PFSK-1 (cell line): ENCODE data around the gene MGAT3.

Source experiments
- FOXP2 ChIP-seq: optimal IDR thresholded peaks from 2 replicates; pipeline ENCODE3; 2011; ENCODE audit warnings: borderline replicate concordance, control low read depth, inconsistent platforms; ENCODE audit not compliant: insufficient read depth; ENCODE audit errors: extremely low read length, extremely low read depth
- POLR2AphosphoS5 ChIP-seq: IDR thresholded peaks from 2 replicates; pipeline ENCODE4 v1.6.1; 2012; ENCODE audit warnings: low read depth, mild to moderate bottlenecking, control low read depth, low read length, moderate library complexity
- SIN3A ChIP-seq: IDR thresholded peaks from 2 replicates; pipeline ENCODE4 v1.6.1; 2012; ENCODE audit warnings: mild to moderate bottlenecking, low read length, moderate library complexity, borderline replicate concordance; ENCODE audit not compliant: insufficient read depth
- TAF1 ChIP-seq: IDR thresholded peaks from 2 replicates; pipeline ENCODE4 v1.6.1; 2012; ENCODE audit warnings: low read length, control low read depth, borderline replicate concordance; ENCODE audit not compliant: insufficient read depth
- TF ChIP-seq, protein P1 (sequence below), 2 experiments: IDR thresholded peaks; 2 replicates each; pipeline versions ENCODE4 v1.6.1 to v1.8.0; 2011 to 2012; ENCODE audit warnings: low read depth in 2 of 2, low read length in 2 of 2, control low read depth in 1 of 2, inconsistent platforms in 1 of 2, mild to moderate bottlenecking in 1 of 2, moderate library complexity in 1 of 2; ENCODE audit not compliant: insufficient read depth in 1 of 2

MGAT3 gene

GRCh38 chr22:39410264-39410663 is 46.5 kb upstream of the MGAT3 start:
- TF ChIP-seq TAF1 (no peak), FOXP2 (no peak), POLR2AphosphoS5 (no peak), SIN3A (no peak)
- TF ChIP-seq, protein P1, sequence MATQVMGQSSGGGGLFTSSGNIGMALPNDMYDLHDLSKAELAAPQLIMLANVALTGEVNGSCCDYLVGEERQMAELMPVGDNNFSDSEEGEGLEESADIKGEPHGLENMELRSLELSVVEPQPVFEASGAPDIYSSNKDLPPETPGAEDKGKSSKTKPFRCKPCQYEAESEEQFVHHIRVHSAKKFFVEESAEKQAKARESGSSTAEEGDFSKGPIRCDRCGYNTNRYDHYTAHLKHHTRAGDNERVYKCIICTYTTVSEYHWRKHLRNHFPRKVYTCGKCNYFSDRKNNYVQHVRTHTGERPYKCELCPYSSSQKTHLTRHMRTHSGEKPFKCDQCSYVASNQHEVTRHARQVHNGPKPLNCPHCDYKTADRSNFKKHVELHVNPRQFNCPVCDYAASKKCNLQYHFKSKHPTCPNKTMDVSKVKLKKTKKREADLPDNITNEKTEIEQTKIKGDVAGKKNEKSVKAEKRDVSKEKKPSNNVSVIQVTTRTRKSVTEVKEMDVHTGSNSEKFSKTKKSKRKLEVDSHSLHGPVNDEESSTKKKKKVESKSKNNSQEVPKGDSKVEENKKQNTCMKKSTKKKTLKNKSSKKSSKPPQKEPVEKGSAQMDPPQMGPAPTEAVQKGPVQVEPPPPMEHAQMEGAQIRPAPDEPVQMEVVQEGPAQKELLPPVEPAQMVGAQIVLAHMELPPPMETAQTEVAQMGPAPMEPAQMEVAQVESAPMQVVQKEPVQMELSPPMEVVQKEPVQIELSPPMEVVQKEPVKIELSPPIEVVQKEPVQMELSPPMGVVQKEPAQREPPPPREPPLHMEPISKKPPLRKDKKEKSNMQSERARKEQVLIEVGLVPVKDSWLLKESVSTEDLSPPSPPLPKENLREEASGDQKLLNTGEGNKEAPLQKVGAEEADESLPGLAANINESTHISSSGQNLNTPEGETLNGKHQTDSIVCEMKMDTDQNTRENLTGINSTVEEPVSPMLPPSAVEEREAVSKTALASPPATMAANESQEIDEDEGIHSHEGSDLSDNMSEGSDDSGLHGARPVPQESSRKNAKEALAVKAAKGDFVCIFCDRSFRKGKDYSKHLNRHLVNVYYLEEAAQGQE (IDR thresholded peaks at IDR 0.05; ENCODE audit: insufficient read depth in 1 of 2, low read depth in 2 of 2, low read length in 2 of 2), result no peak

- TF ChIP-seq, protein P1 (IDR thresholded peaks at IDR 0.05; ENCODE audit: insufficient read depth in 1 of 2, low read depth in 2 of 2, low read length in 2 of 2), result no peak
- TF ChIP-seq SIN3A (no peak), POLR2AphosphoS5 (no peak), FOXP2 (no peak), TAF1 (no peak)
These were observed 42.4 kb upstream of the MGAT3 start for GRCh38 chr22:39414377-39414776.

DNA sequence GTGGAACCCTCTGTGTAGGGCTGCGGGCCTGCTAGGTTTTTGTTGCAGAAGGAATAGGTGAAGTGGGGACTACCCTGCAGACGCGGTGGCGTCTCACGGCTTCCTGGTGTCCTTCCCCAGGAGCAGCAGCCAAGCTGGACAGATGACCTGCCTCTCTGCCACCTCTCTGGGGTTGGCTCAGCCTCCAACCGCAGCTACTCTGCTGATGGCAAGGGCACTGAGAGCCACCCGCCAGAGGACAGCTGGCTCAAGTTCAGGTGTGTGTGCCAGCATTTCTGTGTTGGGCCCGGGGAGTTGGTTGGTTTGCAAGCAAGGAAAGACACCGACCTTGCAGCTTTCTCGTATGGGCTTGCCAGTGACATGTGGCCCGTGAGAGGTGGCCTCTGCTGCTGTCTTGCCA is 41.9 kb upstream of the MGAT3 start:
- TF ChIP-seq SIN3A, result no peak
- no peak for TF ChIP-seq TAF1
- no peak for TF ChIP-seq FOXP2
- TF ChIP-seq, protein P1 (IDR thresholded peaks at IDR 0.05; ENCODE audit: insufficient read depth in 1 of 2, low read depth in 2 of 2, low read length in 2 of 2), result no peak
- TF ChIP-seq POLR2AphosphoS5, result no peak

- TF ChIP-seq FOXP2 (no peak), SIN3A (no peak), TAF1 (no peak), POLR2AphosphoS5 (no peak)
- TF ChIP-seq, protein P1 (IDR thresholded peaks at IDR 0.05; ENCODE audit: insufficient read depth in 1 of 2, low read depth in 2 of 2, low read length in 2 of 2), result no peak
These were observed 41.3 kb upstream of the MGAT3 start for GRCh38 chr22:39415506-39415905.

DNA sequence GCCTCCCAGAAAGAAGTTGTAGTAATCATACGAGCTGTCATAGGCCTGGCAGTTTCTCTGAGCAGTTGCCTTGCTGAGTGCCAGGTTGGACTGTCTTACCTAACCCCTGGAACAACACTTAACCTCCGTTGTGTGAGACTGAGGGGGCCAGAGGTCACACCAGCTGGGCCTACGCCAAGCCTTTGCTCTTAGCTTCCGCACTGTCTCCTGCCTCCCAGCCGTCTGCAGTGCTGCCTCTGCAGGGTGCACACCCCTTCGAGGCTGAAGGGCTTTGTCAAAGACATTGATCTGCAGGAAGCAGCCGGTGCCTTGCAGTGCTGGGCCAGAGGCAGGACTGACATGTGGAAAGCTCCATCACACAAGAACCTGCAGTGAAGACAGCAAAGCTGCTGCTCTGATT is 40.5 kb upstream of the MGAT3 start:
- TF ChIP-seq TAF1 (no peak), FOXP2 (no peak), SIN3A (no peak), POLR2AphosphoS5 (no peak)
- TF ChIP-seq, protein P1 (IDR thresholded peaks at IDR 0.05; ENCODE audit: insufficient read depth in 1 of 2, low read depth in 2 of 2, low read length in 2 of 2), result no peak
